Measurements from ENCODE around the gene CST6.

DNA sequence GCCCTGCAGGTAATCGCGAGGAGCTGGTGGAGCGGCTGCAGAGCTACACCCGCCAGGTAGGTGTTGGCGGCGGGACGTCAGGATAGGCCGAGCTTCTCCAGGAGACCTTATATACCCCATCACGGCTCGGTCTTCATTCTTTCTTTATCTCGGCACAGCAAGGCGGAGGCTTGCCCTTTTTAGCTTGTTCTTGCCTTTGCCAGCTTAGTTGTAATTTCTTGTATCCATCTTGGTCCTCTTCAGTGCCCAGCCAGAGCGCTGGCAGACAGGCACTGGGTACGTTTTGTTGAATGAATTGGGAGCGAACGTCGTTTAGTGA lies 40.8 kb downstream of the CST6 start:
- TF ChIP-seq, protein P1, sequence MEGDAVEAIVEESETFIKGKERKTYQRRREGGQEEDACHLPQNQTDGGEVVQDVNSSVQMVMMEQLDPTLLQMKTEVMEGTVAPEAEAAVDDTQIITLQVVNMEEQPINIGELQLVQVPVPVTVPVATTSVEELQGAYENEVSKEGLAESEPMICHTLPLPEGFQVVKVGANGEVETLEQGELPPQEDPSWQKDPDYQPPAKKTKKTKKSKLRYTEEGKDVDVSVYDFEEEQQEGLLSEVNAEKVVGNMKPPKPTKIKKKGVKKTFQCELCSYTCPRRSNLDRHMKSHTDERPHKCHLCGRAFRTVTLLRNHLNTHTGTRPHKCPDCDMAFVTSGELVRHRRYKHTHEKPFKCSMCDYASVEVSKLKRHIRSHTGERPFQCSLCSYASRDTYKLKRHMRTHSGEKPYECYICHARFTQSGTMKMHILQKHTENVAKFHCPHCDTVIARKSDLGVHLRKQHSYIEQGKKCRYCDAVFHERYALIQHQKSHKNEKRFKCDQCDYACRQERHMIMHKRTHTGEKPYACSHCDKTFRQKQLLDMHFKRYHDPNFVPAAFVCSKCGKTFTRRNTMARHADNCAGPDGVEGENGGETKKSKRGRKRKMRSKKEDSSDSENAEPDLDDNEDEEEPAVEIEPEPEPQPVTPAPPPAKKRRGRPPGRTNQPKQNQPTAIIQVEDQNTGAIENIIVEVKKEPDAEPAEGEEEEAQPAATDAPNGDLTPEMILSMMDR (IDR thresholded peaks at IDR 0.05): no peak
- TF ChIP-seq POLR2AphosphoS5 (IDR thresholded peaks at IDR 0.05): no peak
- TF ChIP-seq POLR2A (IDR thresholded peaks at IDR 0.05): no peak

All from transverse colon (tissue), 4 donors.